Endothelial cell of umbilical vein (primary cell): Measurements from ENCODE around the gene ADH7.

Experiments
- EZH2 ChIP-seq: IDR thresholded peaks from 2 replicates; pipeline ENCODE4 v1.6.1; 2012; ENCODE audit warnings: borderline replicate concordance, low read depth, mild to moderate bottlenecking, moderate library complexity, low read length, inconsistent platforms; ENCODE audit not compliant: severe bottlenecking
- TF ChIP-seq, protein P1 (sequence below), 2 donors: IDR thresholded peaks; 1 replicate in 1 of 2; 2 replicates in 1 of 2; pipeline ENCODE4 v1.5.1; 2011; ENCODE audit warnings: low read length in 2 of 2, mild to moderate bottlenecking in 2 of 2, moderate library complexity in 2 of 2, control low read depth in 1 of 2, inconsistent platforms in 1 of 2, low read depth in 1 of 2; ENCODE audit not compliant: insufficient read depth in 1 of 2; ENCODE audit errors: extremely low read depth in 1 of 2

DNA sequence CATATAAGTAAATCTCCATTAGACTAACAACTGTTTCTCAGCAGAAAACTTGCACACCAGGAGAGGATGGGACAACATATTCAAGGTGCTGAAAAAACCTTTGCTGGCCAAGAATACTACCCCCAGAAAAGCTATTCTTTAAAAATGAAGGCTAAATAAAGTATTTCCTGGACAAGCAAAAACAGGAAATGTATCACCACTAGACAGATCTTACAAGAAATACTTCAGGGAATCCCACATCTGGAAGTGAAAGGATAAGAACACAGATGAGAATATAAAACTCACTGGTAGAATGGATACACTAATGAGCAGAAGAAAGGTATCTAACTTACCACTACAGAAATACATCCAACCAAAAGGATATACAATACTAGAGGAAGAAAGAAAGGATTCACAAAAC lies 55.6 kb downstream of the ADH7 start:
- TF ChIP-seq, protein P1, sequence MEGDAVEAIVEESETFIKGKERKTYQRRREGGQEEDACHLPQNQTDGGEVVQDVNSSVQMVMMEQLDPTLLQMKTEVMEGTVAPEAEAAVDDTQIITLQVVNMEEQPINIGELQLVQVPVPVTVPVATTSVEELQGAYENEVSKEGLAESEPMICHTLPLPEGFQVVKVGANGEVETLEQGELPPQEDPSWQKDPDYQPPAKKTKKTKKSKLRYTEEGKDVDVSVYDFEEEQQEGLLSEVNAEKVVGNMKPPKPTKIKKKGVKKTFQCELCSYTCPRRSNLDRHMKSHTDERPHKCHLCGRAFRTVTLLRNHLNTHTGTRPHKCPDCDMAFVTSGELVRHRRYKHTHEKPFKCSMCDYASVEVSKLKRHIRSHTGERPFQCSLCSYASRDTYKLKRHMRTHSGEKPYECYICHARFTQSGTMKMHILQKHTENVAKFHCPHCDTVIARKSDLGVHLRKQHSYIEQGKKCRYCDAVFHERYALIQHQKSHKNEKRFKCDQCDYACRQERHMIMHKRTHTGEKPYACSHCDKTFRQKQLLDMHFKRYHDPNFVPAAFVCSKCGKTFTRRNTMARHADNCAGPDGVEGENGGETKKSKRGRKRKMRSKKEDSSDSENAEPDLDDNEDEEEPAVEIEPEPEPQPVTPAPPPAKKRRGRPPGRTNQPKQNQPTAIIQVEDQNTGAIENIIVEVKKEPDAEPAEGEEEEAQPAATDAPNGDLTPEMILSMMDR (IDR thresholded peaks at IDR 0.05; ENCODE audit: extremely low read depth in 1 of 2, insufficient read depth in 1 of 2, low read depth in 1 of 2, low read length in 2 of 2): no peak
- no peak for TF ChIP-seq EZH2
